ENCODE data around the gene PRDM4.

Gene PRDM4

GRCh38 chr12:107684029-107684795, 76.7 kb downstream of the PRDM4 start:
- DNase-seq, result no peak

Data from NK-92 treated with Interleukin-12 subunit alpha and Interleukin-12 subunit beta, amount 100 ng/mL, for 24 hours (cell line).